HEK293 (cell line): ENCODE data around the gene MBP.

Experiments
- CTCF ChIA-PET: fragments of 350-600 bp; formaldehyde crosslinking; extraction: SDS; loops from one replicate; lab custom pipeline; 2021; ENCODE audit warnings: antibody characterized with exemption; lab: Yijun Ruan, JAX
- POLR2A ChIA-PET: fragments of 300-600 bp; formaldehyde crosslinking; extraction: SDS; loops from one replicate; lab custom pipeline; 2020; ENCODE audit warnings: antibody characterized with exemption, inconsistent platforms; lab: Yijun Ruan, JAX
- H3K27ac ChIP-seq: fragments of 200-500 bp; sonication (Bioruptor generic); 2 replicates; pipeline ENCODE4 v1.5.1; 2014; ENCODE audit warnings: low read depth, low read length, control low read depth, inconsistent platforms; ENCODE audit errors: extremely low read depth
- H3K36me3 ChIP-seq, 2 experiments: fragments of 200-500 bp in 1 of 2; sonication (Bioruptor generic) in 1 of 2; 1 replicate in 1 of 2; 2 replicates in 1 of 2; pipeline ENCODE4 v1.5.1; 2014 to 2017; ENCODE audit warnings: inconsistent platforms in 2 of 2, low read length in 2 of 2; ENCODE audit not compliant: control insufficient read depth in 2 of 2, insufficient read depth in 1 of 2
- H3K4me1 ChIP-seq: fragments of 200-500 bp; sonication (Bioruptor generic); 2 replicates; pipeline ENCODE4 v1.5.1; 2014; ENCODE audit warnings: mild to moderate bottlenecking, low read length, inconsistent platforms; ENCODE audit not compliant: control insufficient read depth, insufficient read depth
- H3K4me3 ChIP-seq: 2 replicates; pipeline ENCODE4 v1.5.1; 2011; ENCODE audit warnings: low read depth, mild to moderate bottlenecking, control low read depth, low read length, moderate library complexity
- H3K9me3 ChIP-seq: fragments of 200-500 bp; sonication (Bioruptor generic); 2 replicates; pipeline ENCODE4 v1.5.1; 2014; ENCODE audit warnings: low read depth, low read length, inconsistent platforms; ENCODE audit not compliant: control insufficient read depth, insufficient read depth
- INSM2 ChIP-seq: fragments of 450-650 bp; formaldehyde crosslinking; IDR thresholded peaks from 2 replicates; pipeline ENCODE4 v1.5.1; 2016; ENCODE audit warnings: missing biosample characterization, missing genetic modification characterization
- SCRT1 ChIP-seq: fragments of 450-650 bp; formaldehyde crosslinking; IDR thresholded peaks from 2 replicates; pipeline ENCODE4 v1.5.1; 2016; ENCODE audit warnings: missing biosample characterization, missing genetic modification characterization, borderline replicate concordance
- SP2 ChIP-seq: fragments of 450-650 bp; formaldehyde crosslinking; IDR thresholded peaks from 2 replicates; pipeline ENCODE4 v1.5.1; 2016; ENCODE audit warnings: missing biosample characterization, missing genetic modification characterization
- ZBTB1 ChIP-seq: fragments of 450-650 bp; formaldehyde crosslinking; IDR thresholded peaks from 2 replicates; pipeline ENCODE4 v1.5.1; 2016; ENCODE audit warnings: missing biosample characterization, missing genetic modification characterization
- ZNF112 ChIP-seq: fragments of 450-650 bp; formaldehyde crosslinking; IDR thresholded peaks from 2 replicates; pipeline ENCODE4 v1.5.0; 2017; ENCODE audit warnings: missing biosample characterization, missing genetic modification characterization
- ZNF140 ChIP-seq: fragments of 450-650 bp; formaldehyde crosslinking; IDR thresholded peaks from 2 replicates; pipeline ENCODE4 v1.5.1; 2016; ENCODE audit warnings: missing biosample characterization, missing genetic modification characterization
- ZNF155 ChIP-seq: fragments of 450-650 bp; formaldehyde crosslinking; IDR thresholded peaks from 2 replicates; pipeline ENCODE4 v1.5.1; 2016; ENCODE audit warnings: missing biosample characterization, missing genetic modification characterization
- ZNF18 ChIP-seq: fragments of 450-650 bp; formaldehyde crosslinking; IDR thresholded peaks from 2 replicates; pipeline ENCODE4 v1.5.1; 2016; ENCODE audit warnings: missing biosample characterization, missing genetic modification characterization
- ZNF202 ChIP-seq: fragments of 450-650 bp; formaldehyde crosslinking; IDR thresholded peaks from 2 replicates; pipeline ENCODE4 v1.5.1; 2016; ENCODE audit warnings: missing biosample characterization, missing genetic modification characterization, borderline replicate concordance
- ZNF221 ChIP-seq: fragments of 450-650 bp; formaldehyde crosslinking; IDR thresholded peaks from 2 replicates; pipeline ENCODE4 v1.5.1; 2017; ENCODE audit warnings: missing biosample characterization, missing genetic modification characterization, borderline replicate concordance
- ZNF24 ChIP-seq: fragments of 450-650 bp; formaldehyde crosslinking; IDR thresholded peaks from 2 replicates; pipeline ENCODE4 v1.5.1; 2016; ENCODE audit warnings: missing biosample characterization, missing genetic modification characterization
- ZNF266 ChIP-seq: fragments of 450-650 bp; formaldehyde crosslinking; IDR thresholded peaks from 2 replicates; pipeline ENCODE4 v1.5.1; 2016; ENCODE audit warnings: missing biosample characterization, missing genetic modification characterization, low read depth
- ZNF311 ChIP-seq: fragments of 450-650 bp; formaldehyde crosslinking; IDR thresholded peaks from 2 replicates; pipeline ENCODE4 v1.5.1; 2017; ENCODE audit warnings: missing biosample characterization, missing genetic modification characterization, borderline replicate concordance
- ZNF324 ChIP-seq: fragments of 450-650 bp; formaldehyde crosslinking; IDR thresholded peaks from 2 replicates; pipeline ENCODE4 v1.5.1; 2016; ENCODE audit warnings: missing biosample characterization, missing genetic modification characterization
- ZNF335 ChIP-seq: fragments of 450-650 bp; formaldehyde crosslinking; conservative IDR thresholded peaks from 2 replicates; pipeline ENCODE4 v1.5.1; 2016; ENCODE audit warnings: missing biosample characterization, missing genetic modification characterization
- ZNF423 ChIP-seq: fragments of 450-650 bp; formaldehyde crosslinking; IDR thresholded peaks from 2 replicates; pipeline ENCODE4 v1.5.1; 2016; ENCODE audit warnings: missing biosample characterization, missing genetic modification characterization
- ZNF48 ChIP-seq: fragments of 450-650 bp; formaldehyde crosslinking; IDR thresholded peaks from 2 replicates; pipeline ENCODE4 v1.5.1; 2016; ENCODE audit warnings: missing biosample characterization, missing genetic modification characterization
- ZNF621 ChIP-seq: fragments of 450-650 bp; formaldehyde crosslinking; IDR thresholded peaks from 2 replicates; pipeline ENCODE4 v1.5.1; 2017; ENCODE audit warnings: missing biosample characterization, missing genetic modification characterization
- ZNF658 ChIP-seq: fragments of 450-650 bp; formaldehyde crosslinking; IDR thresholded peaks from 2 replicates; pipeline ENCODE4; 2016; ENCODE audit warnings: missing biosample characterization, missing genetic modification characterization
- ZNF747 ChIP-seq: fragments of 450-650 bp; formaldehyde crosslinking; IDR thresholded peaks from 2 replicates; pipeline ENCODE4 v1.5.1; 2016; ENCODE audit warnings: missing biosample characterization, missing genetic modification characterization
- ZNF76 ChIP-seq: fragments of 450-650 bp; formaldehyde crosslinking; IDR thresholded peaks from 2 replicates; pipeline ENCODE4; 2016; ENCODE audit warnings: low read depth, missing biosample characterization, missing genetic modification characterization, borderline replicate concordance
- ZNF776 ChIP-seq: fragments of 450-650 bp; formaldehyde crosslinking; IDR thresholded peaks from 2 replicates; pipeline ENCODE4 v1.5.0; 2017; ENCODE audit warnings: missing biosample characterization, missing genetic modification characterization, borderline replicate concordance
- TF ChIP-seq, protein P1 (sequence below): IDR thresholded peaks from 2 replicates; pipeline ENCODE4 v1.6.1; 2011; ENCODE audit warnings: mild to moderate bottlenecking, low read depth, low read length, borderline replicate concordance

MBP gene

DNA sequence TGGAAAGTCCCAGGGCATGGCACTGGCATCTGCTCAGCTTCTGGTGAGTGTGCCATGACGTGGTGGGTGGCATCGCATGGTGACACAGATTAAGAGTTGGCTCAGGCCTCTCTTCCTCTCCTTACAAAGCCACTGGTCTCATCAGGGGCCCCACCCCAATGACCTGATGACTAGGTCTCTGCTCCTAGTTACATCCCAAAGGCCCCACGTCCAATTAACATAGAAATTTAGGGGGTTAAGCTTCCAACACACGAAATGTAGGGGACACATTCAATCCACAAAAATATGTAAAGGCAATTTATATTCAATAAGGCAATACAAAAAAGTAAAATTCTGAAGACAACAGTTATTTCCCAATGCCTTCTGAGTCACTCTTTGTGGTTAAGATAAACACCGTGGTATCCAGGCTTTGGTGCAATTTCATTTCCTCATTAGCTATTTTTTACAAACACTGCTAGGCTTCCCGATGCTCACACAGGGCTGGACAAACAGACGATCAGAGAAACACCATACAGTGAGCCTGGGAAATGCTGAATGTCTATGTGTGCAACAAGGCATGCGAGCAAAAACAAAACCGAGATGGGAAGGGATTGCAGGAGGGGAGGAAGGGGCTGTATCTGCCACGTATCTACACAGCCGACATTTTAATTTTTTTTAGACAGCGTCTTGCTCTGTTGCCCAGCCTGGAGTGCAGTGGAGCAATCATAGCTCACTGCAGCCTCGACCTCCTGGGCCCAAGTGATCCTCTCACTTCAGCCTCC, 67.2 kb downstream of the MBP start:
- TF ChIP-seq ZNF324 (tag by site-specific recombination) (no peak), ZNF18 (no peak), INSM2 (tag by site-specific recombination) (no peak), SP2 (tag by site-specific recombination) (no peak), ZNF658 (tag by site-specific recombination) (no peak), ZNF621 (tag by site-specific recombination) (no peak), ZNF747 (tag by site-specific recombination) (no peak), SCRT1 (tag by site-specific recombination) (no peak), ZNF221 (no peak)
- TF ChIP-seq, protein P1, sequence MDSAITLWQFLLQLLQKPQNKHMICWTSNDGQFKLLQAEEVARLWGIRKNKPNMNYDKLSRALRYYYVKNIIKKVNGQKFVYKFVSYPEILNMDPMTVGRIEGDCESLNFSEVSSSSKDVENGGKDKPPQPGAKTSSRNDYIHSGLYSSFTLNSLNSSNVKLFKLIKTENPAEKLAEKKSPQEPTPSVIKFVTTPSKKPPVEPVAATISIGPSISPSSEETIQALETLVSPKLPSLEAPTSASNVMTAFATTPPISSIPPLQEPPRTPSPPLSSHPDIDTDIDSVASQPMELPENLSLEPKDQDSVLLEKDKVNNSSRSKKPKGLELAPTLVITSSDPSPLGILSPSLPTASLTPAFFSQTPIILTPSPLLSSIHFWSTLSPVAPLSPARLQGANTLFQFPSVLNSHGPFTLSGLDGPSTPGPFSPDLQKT: no peak
- TF ChIP-seq, all 188 proteins: peak for 0
- POLR2A ChIA-PET: interaction anchor here (0.5 to 0.6 kb wide), 2 partner anchors 239 to 254 kb away, joined by 3 to 4 read pairs; no protein-coding TSS in a partner anchor
- Histone ChIP-seq H3K4me1 (no peaks in the 10 kb centered on the region), H3K36me3 (peaks cover 3 to 5% of the 10 kb centered on the region in 2 experiments), H3K9me3 (no peaks in the 10 kb centered on the region), H3K4me3 (no peak overlapping the region), H3K27ac (no peak overlapping the region)
- CTCF ChIA-PET: interaction anchor here (1.0 kb wide), 1 partner anchor 65 kb away, joined by 4 read pairs; no protein-coding TSS in a partner anchor

DNA sequence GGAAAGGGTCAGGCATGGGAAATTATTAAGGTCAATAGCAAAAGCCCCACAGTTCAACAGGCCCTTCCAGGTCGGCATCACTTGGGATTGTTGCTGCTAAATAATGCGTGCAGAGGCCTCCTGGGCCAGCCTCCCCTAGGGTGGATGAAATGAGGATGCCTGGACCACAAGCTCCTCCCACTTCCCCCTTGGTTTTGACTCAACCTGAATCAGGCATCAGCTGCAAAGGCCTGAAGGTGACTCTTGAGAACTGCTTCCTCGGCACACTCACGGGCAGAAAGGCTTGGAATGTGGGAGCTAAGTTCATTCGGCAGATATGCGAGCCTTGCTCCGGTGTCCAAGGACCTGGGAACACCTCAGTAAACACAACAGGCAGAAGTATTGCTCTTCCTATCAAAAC, 69.3 kb downstream of the MBP start:
- H3K36me3 ChIP-seq: peaks cover 3 to 5% of the 10 kb centered on the region in 2 experiments
- CTCF ChIA-PET: interaction anchor here (0.6 to 1.3 kb wide), 3 partner anchors 8 to 94 kb away, joined by 3 to 4 read pairs (median 3); no protein-coding TSS in a partner anchor
- no peak overlapping the region for H3K27ac ChIP-seq
- no peaks in the 10 kb centered on the region for H3K9me3 ChIP-seq
- TF ChIP-seq ZNF311 (tag by site-specific recombination) (no peak), ZNF335 (no peak), ZBTB1 (tag by site-specific recombination) (no peak), ZNF658 (tag by site-specific recombination) (no peak), ZNF423 (tag by site-specific recombination) (no peak), ZNF266 (tag by site-specific recombination) (no peak), ZNF202 (no peak), SP2 (tag by site-specific recombination) (no peak), ZNF76 (tag by site-specific recombination) (no peak), ZNF155 (tag by site-specific recombination) (no peak), ZNF776 (tag by site-specific recombination) (no peak), ZNF112 (no peak), ZNF140 (tag by site-specific recombination) (no peak), ZNF48 (tag by site-specific recombination) (no peak), ZNF24 (tag by site-specific recombination) (no peak)
- no peaks in the 10 kb centered on the region for H3K4me1 ChIP-seq
- H3K4me3 ChIP-seq: no peak overlapping the region
- POLR2A ChIA-PET: no interaction called here
